ENCODE results near the gene TPRN.

DNA sequence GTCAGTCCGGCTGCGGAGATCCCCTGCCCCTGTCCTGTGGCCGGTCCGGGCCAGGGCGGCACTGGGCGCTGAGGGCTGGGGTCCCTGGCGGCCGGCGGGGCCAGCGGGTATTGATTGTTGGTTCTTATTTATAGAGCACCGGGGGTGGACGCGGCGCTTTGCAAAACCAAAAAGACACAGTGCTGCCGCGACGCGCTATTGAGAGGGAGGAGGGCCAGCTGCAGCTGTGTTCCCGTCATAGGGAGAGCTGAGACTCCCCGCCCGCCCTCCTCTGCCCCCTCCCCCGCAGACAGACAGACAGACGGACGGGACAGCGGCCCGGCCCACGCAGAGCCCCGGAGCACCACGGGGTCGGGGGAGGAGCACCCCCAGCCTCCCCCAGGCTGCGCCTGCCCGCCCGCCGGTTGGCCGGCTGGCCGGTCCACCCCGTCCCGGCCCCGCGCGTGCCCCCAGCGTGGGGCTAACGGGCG is 33.2 kb downstream of the TPRN start:
- no peak for TF ChIP-seq CEBPB (IDR thresholded peaks at IDR 0.05; ENCODE audit: low read depth, low read length)
- TF ChIP-seq, protein P1, sequence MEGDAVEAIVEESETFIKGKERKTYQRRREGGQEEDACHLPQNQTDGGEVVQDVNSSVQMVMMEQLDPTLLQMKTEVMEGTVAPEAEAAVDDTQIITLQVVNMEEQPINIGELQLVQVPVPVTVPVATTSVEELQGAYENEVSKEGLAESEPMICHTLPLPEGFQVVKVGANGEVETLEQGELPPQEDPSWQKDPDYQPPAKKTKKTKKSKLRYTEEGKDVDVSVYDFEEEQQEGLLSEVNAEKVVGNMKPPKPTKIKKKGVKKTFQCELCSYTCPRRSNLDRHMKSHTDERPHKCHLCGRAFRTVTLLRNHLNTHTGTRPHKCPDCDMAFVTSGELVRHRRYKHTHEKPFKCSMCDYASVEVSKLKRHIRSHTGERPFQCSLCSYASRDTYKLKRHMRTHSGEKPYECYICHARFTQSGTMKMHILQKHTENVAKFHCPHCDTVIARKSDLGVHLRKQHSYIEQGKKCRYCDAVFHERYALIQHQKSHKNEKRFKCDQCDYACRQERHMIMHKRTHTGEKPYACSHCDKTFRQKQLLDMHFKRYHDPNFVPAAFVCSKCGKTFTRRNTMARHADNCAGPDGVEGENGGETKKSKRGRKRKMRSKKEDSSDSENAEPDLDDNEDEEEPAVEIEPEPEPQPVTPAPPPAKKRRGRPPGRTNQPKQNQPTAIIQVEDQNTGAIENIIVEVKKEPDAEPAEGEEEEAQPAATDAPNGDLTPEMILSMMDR (conservative IDR thresholded peaks at IDR 0.05; ENCODE audit: low read depth, low read length) = no peak
- no peak for TF ChIP-seq POLR2A (IDR thresholded peaks at IDR 0.05; ENCODE audit: low read depth, low read length)
- no peak for TF ChIP-seq CHD1 (IDR thresholded peaks at IDR 0.05; ENCODE audit: low read depth, low read length)
- TF ChIP-seq RAD21 (IDR thresholded peaks at IDR 0.05; ENCODE audit: low read length) = no peak
- TF ChIP-seq, protein P2, sequence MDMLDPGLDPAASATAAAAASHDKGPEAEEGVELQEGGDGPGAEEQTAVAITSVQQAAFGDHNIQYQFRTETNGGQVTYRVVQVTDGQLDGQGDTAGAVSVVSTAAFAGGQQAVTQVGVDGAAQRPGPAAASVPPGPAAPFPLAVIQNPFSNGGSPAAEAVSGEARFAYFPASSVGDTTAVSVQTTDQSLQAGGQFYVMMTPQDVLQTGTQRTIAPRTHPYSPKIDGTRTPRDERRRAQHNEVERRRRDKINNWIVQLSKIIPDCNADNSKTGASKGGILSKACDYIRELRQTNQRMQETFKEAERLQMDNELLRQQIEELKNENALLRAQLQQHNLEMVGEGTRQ (IDR thresholded peaks at IDR 0.05; ENCODE audit: low read depth, low read length) = no peak
- no peak for TF ChIP-seq FOS (IDR thresholded peaks at IDR 0.05; ENCODE audit: low read depth, low read length)
- TF ChIP-seq MAZ (IDR thresholded peaks at IDR 0.05; ENCODE audit: borderline replicate concordance, low read depth, low read length) = no peak
- no peak for TF ChIP-seq SMC3 (IDR thresholded peaks at IDR 0.05; ENCODE audit: low read depth, low read length)
- no peak for TF ChIP-seq MXI1 (IDR thresholded peaks at IDR 0.05; ENCODE audit: borderline replicate concordance, low read depth, low read length)
- no peak for TF ChIP-seq RFX5 (IDR thresholded peaks at IDR 0.05; ENCODE audit: low read depth, low read length)
- TF ChIP-seq BHLHE40 (IDR thresholded peaks at IDR 0.05; ENCODE audit: low read depth, low read length) = no peak
- TF ChIP-seq NFE2L2 (IDR thresholded peaks at IDR 0.05; ENCODE audit: low read depth, low read length) = no peak
- no peak for TF ChIP-seq ELK1 (IDR thresholded peaks at IDR 0.05; ENCODE audit: borderline replicate concordance, low read depth, low read length)
